ENCODE data around the gene TH.
"Not testable (repeated sequence)": the region's sequence is repeated elsewhere in the genome, so short reads cannot be mapped to it uniquely, and the experiment has no call there.

Gene TH

GRCh38 chr11:2132246-2132645 is 39.4 kb downstream of the TH start:
- no peak for DNase-seq (ENCODE audit: low read depth in 2 of 2, low spot score in 1 of 2)

- no peak for DNase-seq (ENCODE audit: low read depth in 2 of 2, low spot score in 1 of 2)
Measured at GRCh38 chr11:2131371-2132236, 40.0 kb downstream of the TH start.

- no peak for DNase-seq (ENCODE audit: low read depth in 2 of 2, low spot score in 1 of 2)
Measured at GRCh38 chr11:2130881-2131352, 40.7 kb downstream of the TH start.

GRCh38 chr11:2129699-2130366 is 41.8 kb downstream of the TH start:
- DNase-seq (ENCODE audit: low read depth in 2 of 2, low spot score in 1 of 2) = no peak

- no peak for DNase-seq (ENCODE audit: low read depth in 2 of 2, low spot score in 1 of 2)
Measured at GRCh38 chr11:2129308-2129698, 42.3 kb downstream of the TH start.

GRCh38 chr11:2128511-2129307 is 42.9 kb downstream of the TH start:
- no peak for DNase-seq (ENCODE audit: low read depth in 2 of 2, low spot score in 1 of 2)

- DNase-seq (ENCODE audit: low read depth in 2 of 2, low spot score in 1 of 2) = no peak
Measured at GRCh38 chr11:2128130-2128510, 43.5 kb downstream of the TH start.

- DNase-seq (ENCODE audit: low read depth in 2 of 2, low spot score in 1 of 2) = no peak
Measured at GRCh38 chr11:2127482-2128129, 44.0 kb downstream of the TH start.

GRCh38 chr11:2126520-2127085 is 45.0 kb downstream of the TH start:
- DNase-seq (ENCODE audit: low read depth in 2 of 2, low spot score in 1 of 2) = no peak

- DNase-seq (ENCODE audit: low read depth in 2 of 2, low spot score in 1 of 2) = not testable (repeated sequence)
Measured at GRCh38 chr11:2124736-2125484, 46.7 kb downstream of the TH start.

- no peak for DNase-seq (ENCODE audit: low read depth in 2 of 2, low spot score in 1 of 2)
Measured at GRCh38 chr11:2123628-2123960, 48.0 kb downstream of the TH start.

- DNase-seq (ENCODE audit: low read depth in 2 of 2, low spot score in 1 of 2) = no peak
Measured at GRCh38 chr11:2122907-2123627, 48.5 kb downstream of the TH start.

- DNase-seq (ENCODE audit: low read depth in 2 of 2, low spot score in 1 of 2) = no peak
Measured at GRCh38 chr11:2122222-2122906, 49.3 kb downstream of the TH start.

GRCh38 chr11:2121227-2122130 is 50.1 kb downstream of the TH start:
- DNase-seq (ENCODE audit: low read depth in 2 of 2, low spot score in 1 of 2) = no peak

- DNase-seq (ENCODE audit: low read depth in 2 of 2, low spot score in 1 of 2) = no peak
Measured at GRCh38 chr11:2120359-2121100, 51.1 kb downstream of the TH start.

GRCh38 chr11:2118677-2119076 is 52.9 kb downstream of the TH start:
- DNase-seq (ENCODE audit: low read depth in 2 of 2, low spot score in 1 of 2) = no peak

- DNase-seq (ENCODE audit: low read depth in 2 of 2, low spot score in 1 of 2) = no peak
Measured at GRCh38 chr11:2116680-2117079, 54.9 kb downstream of the TH start.

Data from stimulated activated CD8-positive, alpha-beta memory T cell treated with anti-CD3 and anti-CD28 coated beads, Interleukin-4, amount 100 ng/mL, for 4 hours (primary cell).